ENCODE data around the gene FBXO2.

GRCh38 chr1:11613347-11613746 is 40.9 kb downstream of the FBXO2 start:
- TF ChIP-seq, protein P1, sequence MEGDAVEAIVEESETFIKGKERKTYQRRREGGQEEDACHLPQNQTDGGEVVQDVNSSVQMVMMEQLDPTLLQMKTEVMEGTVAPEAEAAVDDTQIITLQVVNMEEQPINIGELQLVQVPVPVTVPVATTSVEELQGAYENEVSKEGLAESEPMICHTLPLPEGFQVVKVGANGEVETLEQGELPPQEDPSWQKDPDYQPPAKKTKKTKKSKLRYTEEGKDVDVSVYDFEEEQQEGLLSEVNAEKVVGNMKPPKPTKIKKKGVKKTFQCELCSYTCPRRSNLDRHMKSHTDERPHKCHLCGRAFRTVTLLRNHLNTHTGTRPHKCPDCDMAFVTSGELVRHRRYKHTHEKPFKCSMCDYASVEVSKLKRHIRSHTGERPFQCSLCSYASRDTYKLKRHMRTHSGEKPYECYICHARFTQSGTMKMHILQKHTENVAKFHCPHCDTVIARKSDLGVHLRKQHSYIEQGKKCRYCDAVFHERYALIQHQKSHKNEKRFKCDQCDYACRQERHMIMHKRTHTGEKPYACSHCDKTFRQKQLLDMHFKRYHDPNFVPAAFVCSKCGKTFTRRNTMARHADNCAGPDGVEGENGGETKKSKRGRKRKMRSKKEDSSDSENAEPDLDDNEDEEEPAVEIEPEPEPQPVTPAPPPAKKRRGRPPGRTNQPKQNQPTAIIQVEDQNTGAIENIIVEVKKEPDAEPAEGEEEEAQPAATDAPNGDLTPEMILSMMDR (IDR thresholded peaks at IDR 0.05), result no peak
- no peak for TF ChIP-seq POLR2AphosphoS5 (IDR thresholded peaks at IDR 0.05)

All from upper lobe of left lung (tissue), 4 donors.